Endodermal cell (in vitro differentiated cells): Measurements from ENCODE around the gene PAF1. TPM values are rescaled to one million over a fixed set of nuclear protein-coding genes. Genes with fewer than 3 reads are reported as not detected.

Experiments
- DNase-seq: peaks from one replicate; pipeline ENCODE4 v3.0.0-alpha.2; 2017
- H3K27ac ChIP-seq: 2 replicates; pipeline ENCODE4 v1.5.1; 2013; ENCODE audit warnings: mild to moderate bottlenecking, low read depth, low read length, moderate library complexity
- H3K27me3 ChIP-seq: 2 replicates; pipeline ENCODE4 v1.6.1; 2013; ENCODE audit warnings: mild to moderate bottlenecking, low read length, moderate library complexity; ENCODE audit not compliant: insufficient read depth, control insufficient read depth, poor library complexity, severe bottlenecking
- H3K36me3 ChIP-seq: 2 replicates; pipeline ENCODE4 v1.7.0; 2013; ENCODE audit warnings: mild to moderate bottlenecking, low read length, moderate library complexity; ENCODE audit not compliant: control insufficient read depth, insufficient read depth
- H3K4me1 ChIP-seq: one replicate; pipeline ENCODE4 v1.7.0; 2013; ENCODE audit warnings: low read length; ENCODE audit not compliant: control insufficient read depth, insufficient read depth
- H3K4me3 ChIP-seq: 2 replicates; pipeline ENCODE4 v1.5.1; 2013; ENCODE audit warnings: mild to moderate bottlenecking, low read length, moderate library complexity
- H3K9ac ChIP-seq: 2 replicates; pipeline ENCODE4 v1.6.1; 2013; ENCODE audit warnings: mild to moderate bottlenecking, low read length, moderate library complexity; ENCODE audit not compliant: poor library complexity, severe bottlenecking; ENCODE audit errors: extremely low read depth
- H3K9me3 ChIP-seq: 2 replicates; pipeline ENCODE4 v1.6.1; 2013; ENCODE audit warnings: mild to moderate bottlenecking, low read length, moderate library complexity; ENCODE audit not compliant: control insufficient read depth
- H3K27ac Mint-ChIP-seq: 2 replicates; pipeline ENCODE4 v1.8.0; 2020; ENCODE audit warnings: mixed read lengths
- H3K27me3 Mint-ChIP-seq: 2 replicates; pipeline ENCODE4 v1.8.0; 2021; ENCODE audit warnings: mild to moderate bottlenecking, mixed read lengths; ENCODE audit not compliant: insufficient read depth
- H3K36me3 Mint-ChIP-seq: 2 replicates; pipeline ENCODE4 v1.8.0; 2020; ENCODE audit warnings: low read depth, mixed read lengths
- H3K4me1 Mint-ChIP-seq: 2 replicates; pipeline ENCODE4 v1.8.0; 2020; ENCODE audit warnings: mixed read lengths
- H3K4me3 Mint-ChIP-seq: 2 replicates; pipeline ENCODE4 v1.8.0; 2020; ENCODE audit warnings: mild to moderate bottlenecking, moderate library complexity, mixed read lengths
- H3K9me3 Mint-ChIP-seq: 2 replicates; pipeline ENCODE4 v1.8.0; 2020; ENCODE audit warnings: mild to moderate bottlenecking, mixed read lengths
- CTCF ChIP-seq: fragments of 200-600 bp; sonication (generic); conservative IDR thresholded peaks from 2 replicates; pipeline ENCODE4 v1.5.0; 2021; ENCODE audit warnings: antibody characterized with exemption, mild to moderate bottlenecking
- WGBS, 2 experiments: methylation state at CpG; one replicate each; pipeline versions ENCODE4 v1.1.5 to v1.1.7; 2013; ENCODE audit warnings: missing lambda C conversion rate in 2 of 2, mixed read lengths in 1 of 2; ENCODE audit not compliant: insufficient coverage in 1 of 2, insufficient read length in 1 of 2; 5-methylcytosine and 5-hydroxymethylcytosine counted together
- total RNA-seq, 2 donors: library from RNA; stranded (reverse); fragmentation: NEBNext Ultra II Directional in 1 of 2; extraction: Animal tissue kit (Norgen Biotek cat#: 25700) in 1 of 2; gene quantifications; 2 replicates in 1 of 2; 3 replicates in 1 of 2; pipeline ENCODE4 v1.2.1, GENCODE V29; 2021

The PAF1 gene
- total RNA-seq, 2 donors from 2014 or later, result 28.4 to 28.8 TPM

DNA sequence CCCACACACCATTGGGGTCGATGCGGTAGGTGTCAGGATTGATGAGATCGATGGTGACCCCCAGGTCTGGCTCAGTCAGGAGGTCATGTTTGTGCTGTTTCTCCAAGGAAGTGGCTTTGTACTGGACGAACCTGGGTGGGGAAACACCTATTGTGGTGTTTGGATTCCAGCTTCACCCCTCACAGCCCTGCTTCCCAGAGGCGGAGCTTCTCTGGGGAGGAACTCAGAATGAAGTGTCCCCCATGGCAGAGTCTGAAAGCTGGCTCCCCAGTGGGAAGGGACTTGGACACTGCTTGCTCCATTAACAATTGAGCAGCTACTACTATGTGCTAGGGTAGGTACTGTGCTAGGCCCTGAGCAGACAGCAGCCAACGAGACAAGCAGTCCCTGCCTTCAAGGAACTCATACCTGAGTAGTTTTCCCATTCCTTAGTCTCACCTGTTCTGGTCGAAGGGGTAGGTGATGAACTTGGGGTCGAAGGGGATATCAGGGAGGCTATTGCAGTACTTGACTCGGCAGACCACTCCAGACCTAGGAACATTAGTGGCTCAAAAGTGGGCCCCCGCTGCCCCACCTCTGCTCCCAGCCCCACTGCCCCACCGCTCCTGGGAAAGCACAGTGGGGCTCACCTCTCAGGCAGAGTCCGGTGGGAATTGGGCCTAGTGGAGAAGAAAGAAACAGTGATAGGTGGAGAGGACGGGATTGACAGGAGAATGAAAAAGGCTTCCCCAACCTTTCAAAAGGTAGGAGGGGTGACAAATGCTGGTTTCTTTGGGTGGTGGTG lies 1.1 kb downstream of the PAF1 start:
- H3K27me3 Mint-ChIP-seq, result no peaks in the 10 kb centered on the region
- DNase-seq, result no peak
- H3K27ac ChIP-seq, result no peak overlapping the region
- peaks cover 14% of the 10 kb centered on the region for H3K4me1 Mint-ChIP-seq
- WGBS, 2 experiments, result 80 to 85% methylated on average over 7 to 13 of the region's 13 CpGs
- H3K9me3 Mint-ChIP-seq, result no peaks in the 10 kb centered on the region
- H3K9ac ChIP-seq, result peak overlapping the region; percentile 90
- no peak for TF ChIP-seq CTCF
- H3K27ac Mint-ChIP-seq, result peak overlapping the region; percentile 99
- peaks cover 7% of the 10 kb centered on the region for H3K4me1 ChIP-seq
- H3K4me3 Mint-ChIP-seq, result peak overlapping the region; percentile 90
- H3K4me3 ChIP-seq, result peak overlapping the region; percentile 93
- H3K36me3 Mint-ChIP-seq, result peaks cover 54% of the 10 kb centered on the region
- no peaks in the 10 kb centered on the region for H3K9me3 ChIP-seq
- H3K27me3 ChIP-seq, result no peaks in the 10 kb centered on the region
- H3K36me3 ChIP-seq, result peaks cover 59% of the 10 kb centered on the region

- no peak for TF ChIP-seq CTCF
- H3K27me3 ChIP-seq, result no peaks in the 10 kb centered on the region
- no peak overlapping the region for H3K4me3 ChIP-seq
- H3K9me3 ChIP-seq, result no peaks in the 10 kb centered on the region
- H3K4me1 Mint-ChIP-seq, result peaks cover 14% of the 10 kb centered on the region
- no peak for DNase-seq
- no peak overlapping the region for H3K27ac Mint-ChIP-seq
- H3K9me3 Mint-ChIP-seq, result no peaks in the 10 kb centered on the region
- peaks cover 53% of the 10 kb centered on the region for H3K36me3 Mint-ChIP-seq
- H3K4me1 ChIP-seq, result peaks cover 7% of the 10 kb centered on the region
- H3K27me3 Mint-ChIP-seq, result no peaks in the 10 kb centered on the region
- no peak overlapping the region for H3K27ac ChIP-seq
- WGBS, 2 experiments, result 96 to 97% methylated on average over 5 of the region's 5 CpGs
- H3K36me3 ChIP-seq, result peaks cover 65% of the 10 kb centered on the region
- no peak overlapping the region for H3K9ac ChIP-seq
- no peak overlapping the region for H3K4me3 Mint-ChIP-seq
Measured at GRCh38 chr19:39388657-39389056, 2.2 kb downstream of the PAF1 start.

DNA sequence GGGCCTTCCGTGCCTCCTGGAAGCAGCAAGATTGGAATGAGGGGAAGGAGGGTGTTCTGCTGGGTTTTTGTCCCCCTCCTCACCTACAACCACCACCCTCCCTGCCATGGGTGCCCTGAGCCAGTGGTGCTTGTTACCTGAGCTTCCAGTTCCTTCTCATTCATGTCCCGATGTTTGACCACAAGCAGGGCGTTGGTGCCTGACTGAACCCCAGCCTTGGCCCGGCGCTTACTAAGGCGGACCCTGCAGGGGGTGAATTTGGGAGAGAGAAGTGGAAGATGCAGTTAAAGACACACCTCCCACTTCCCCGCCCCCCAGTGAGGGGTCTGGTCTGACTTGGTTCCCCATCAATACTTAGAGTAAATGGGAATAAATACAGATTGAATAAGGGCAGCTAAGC lies 4.3 kb downstream of the PAF1 start:
- Mint-ChIP-seq H3K9me3 (no peaks in the 10 kb centered on the region), H3K4me3 (no peak overlapping the region), H3K27ac (no peak overlapping the region), H3K27me3 (no peaks in the 10 kb centered on the region), H3K36me3 (peaks cover 68% of the 10 kb centered on the region), H3K4me1 (peaks cover 9% of the 10 kb centered on the region)
- no peak for DNase-seq
- H3K36me3 ChIP-seq, result peaks cover 75% of the 10 kb centered on the region
- no peak overlapping the region for H3K9ac ChIP-seq
- H3K27ac ChIP-seq, result no peak overlapping the region
- no peak for TF ChIP-seq CTCF
- peaks cover 7% of the 10 kb centered on the region for H3K4me1 ChIP-seq
- no peak overlapping the region for H3K4me3 ChIP-seq
- no peaks in the 10 kb centered on the region for H3K9me3 ChIP-seq
- 97% methylated on average over 6 of the region's 7 CpGs; no CpG with 5 or more reads in 1 of the 2 experiments for WGBS, 2 experiments
- H3K27me3 ChIP-seq, result no peaks in the 10 kb centered on the region
